GM19035 (cell line): ENCODE measurements around the gene POLR1A.

Experiments
- ATAC-seq: cut with Tn5 transposase; IDR thresholded peaks from one replicate; pipeline ENCODE4 v1.9.1; 2021; ENCODE audit not compliant: unreplicated experiment

POLR1A gene

GRCh38 chr2:86023366-86023712, 82.3 kb downstream of the POLR1A start:
- no peak for ATAC-seq

DNA sequence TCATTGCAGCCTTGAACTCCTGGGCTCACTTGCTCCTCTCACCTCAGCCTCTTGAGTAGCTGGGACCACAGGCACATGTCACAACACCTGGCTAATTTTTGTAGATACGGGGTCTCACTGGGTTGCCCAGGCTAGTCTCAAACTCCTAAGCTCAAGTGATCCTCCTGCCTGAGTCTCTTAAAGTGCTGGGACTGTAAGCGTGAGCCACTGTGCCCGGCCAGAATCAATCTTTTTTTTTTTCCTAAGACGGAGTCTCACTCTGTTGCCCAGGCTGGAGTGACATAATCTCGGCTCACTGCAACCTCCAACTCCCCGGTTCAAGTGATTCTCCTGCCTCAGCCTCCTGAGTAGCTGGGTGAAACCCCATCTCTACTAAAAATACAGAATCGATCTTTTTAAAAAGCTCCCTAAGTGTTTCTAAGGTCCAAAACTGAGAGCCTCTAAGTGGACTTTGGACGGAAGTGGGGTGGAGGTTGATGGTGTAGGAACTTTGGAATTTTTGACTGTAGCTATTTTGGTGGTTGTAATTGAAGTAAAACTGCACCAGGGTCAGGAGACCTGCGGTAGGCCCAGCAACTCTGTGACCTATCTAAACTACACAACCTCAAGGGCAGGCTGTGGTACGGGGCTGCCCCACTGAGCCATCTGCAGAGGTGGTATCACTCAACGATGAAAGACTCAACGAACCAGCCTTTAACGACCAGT, 82.9 kb downstream of the POLR1A start:
- no peak for ATAC-seq

DNA sequence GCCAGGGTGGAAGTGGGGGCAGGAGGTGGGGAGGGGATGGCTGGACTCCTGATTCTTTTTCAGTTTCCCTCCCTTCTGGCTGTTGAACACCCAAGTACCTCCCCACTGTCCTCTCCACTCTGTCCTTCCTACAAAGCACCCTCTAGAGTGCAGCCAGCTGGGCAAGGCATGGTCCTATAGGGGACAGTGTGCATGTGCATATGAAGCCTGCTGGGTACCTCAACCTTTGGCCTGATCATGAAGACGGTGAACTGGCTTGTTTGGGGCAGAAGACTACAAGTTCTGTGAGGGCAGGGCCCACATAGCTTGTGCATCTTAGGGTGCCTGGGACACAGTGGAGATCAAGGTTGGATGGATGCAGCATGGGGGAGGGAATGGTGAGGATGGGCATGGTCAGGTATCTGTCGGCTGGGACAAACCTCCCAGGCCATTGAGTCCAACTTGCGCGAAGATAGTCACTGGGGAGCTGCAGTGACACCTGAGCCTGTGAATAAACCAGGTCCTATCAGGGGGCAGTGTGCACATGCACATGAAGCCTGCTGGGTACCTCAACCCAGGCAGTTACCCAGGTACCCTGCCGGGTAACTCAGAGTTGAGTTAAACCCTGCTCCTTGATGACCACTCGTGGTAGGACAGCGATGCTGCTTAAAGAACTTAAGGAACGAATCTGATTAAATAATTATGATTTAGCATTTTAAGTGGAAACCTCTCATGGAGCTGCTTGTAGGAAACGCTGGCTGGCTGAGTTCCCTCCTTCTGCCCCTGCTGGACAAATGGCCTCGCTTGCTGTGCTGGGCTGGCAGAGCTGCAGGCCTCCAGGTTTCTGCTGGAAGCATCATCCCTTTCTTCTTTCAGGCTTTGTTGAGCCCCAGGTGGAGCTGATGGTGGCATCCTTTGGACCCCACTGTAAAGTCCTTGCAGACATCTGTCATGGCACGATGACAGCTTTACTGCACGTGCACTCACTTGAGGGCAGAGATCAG, 84.0 kb downstream of the POLR1A start:
- ATAC-seq: no peak

DNA sequence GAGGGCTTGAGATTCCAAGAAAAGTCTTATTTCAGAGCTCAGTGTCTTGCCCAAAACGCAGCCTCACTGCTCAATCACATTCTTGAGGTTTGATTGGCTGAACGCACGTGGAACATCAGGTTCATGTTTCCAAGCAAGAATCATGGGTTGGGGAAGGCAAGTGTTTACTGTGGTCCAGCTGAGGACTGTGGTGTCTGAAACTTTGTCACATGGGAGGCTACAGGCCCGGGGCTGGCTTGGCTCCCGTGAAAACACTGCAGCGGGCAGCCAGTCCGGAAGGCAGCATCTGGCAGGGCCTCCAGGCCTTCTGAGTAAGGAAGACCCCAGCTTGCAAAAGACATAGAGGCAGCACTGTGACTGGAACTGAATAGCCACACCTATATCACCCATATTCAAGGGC, 84.7 kb downstream of the POLR1A start:
- ATAC-seq: no peak

- no peak for ATAC-seq
These were observed 86.6 kb downstream of the POLR1A start for GRCh38 chr2:86019121-86019520.

DNA sequence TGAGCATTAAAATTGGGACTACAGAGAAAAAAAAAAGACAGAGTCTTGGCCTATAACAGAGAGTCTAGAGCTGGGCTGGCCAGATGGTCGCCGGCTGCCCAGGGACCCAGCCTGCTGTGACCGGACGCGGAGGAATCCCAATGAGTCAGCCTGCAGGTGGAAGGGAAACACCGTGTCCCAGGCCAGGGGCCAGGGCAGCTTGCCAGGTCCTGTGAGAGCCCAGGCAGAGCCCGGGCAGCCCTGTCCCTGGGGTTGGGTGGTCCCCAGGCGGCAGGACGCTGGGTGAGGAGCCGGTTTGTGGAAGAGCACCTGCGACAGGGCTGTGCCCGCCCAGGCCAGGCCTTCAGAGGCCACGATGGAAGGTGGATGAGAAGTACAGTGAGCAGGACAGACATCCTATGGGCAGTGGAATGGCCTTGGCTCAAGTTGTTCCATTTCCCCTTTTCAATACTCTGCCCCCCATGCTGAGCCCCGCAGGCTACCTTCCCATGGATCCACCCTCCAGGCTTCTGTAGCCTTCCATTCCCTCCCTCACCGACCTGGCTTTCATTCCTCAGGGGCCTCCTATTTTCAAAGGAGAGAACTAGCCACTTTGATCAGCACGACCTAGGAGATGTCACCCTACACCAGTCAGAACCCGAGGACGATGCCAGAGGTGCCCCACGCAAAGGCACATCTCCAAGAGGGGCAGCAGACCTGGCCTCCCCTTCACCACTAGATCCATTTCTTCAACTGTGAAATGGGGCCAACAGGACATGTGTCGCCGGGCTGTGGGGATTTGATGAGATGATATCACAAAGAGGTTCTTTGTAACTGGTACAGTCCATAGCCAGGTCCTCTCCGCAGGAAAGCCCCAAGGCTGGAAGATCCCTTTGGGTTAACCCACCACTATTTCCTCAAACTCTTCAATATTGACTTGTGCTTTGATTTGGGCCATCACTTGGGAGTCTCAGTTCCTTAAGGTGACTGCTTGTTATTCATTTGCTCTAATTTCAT, 87.5 kb downstream of the POLR1A start:
- ATAC-seq: no peak

GRCh38 chr2:86016581-86016980, 89.1 kb downstream of the POLR1A start:
- ATAC-seq: no peak

DNA sequence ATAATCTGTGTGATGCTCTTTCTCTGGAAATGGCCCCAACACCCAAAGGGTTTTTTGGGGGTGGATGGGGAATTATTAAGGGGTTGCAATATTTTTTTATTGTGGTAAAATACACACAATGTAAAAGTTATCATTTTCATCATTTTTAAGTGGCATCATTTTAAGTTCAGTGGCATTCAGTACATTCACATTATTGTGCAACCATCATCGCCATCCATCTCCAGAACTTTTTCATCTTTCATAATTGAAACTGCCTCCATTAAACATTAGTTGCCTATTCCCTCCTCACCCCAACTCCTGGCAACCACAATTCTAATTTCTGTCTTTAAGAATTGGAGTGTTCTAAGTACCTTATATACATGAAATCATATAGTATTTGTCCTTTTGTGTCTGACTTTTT, 90.0 kb downstream of the POLR1A start:
- no peak for ATAC-seq

- ATAC-seq: no peak
These were observed 90.7 kb downstream of the POLR1A start for GRCh38 chr2:86015006-86015405.

GRCh38 chr2:86014493-86014892, 91.2 kb downstream of the POLR1A start:
- no peak for ATAC-seq

DNA sequence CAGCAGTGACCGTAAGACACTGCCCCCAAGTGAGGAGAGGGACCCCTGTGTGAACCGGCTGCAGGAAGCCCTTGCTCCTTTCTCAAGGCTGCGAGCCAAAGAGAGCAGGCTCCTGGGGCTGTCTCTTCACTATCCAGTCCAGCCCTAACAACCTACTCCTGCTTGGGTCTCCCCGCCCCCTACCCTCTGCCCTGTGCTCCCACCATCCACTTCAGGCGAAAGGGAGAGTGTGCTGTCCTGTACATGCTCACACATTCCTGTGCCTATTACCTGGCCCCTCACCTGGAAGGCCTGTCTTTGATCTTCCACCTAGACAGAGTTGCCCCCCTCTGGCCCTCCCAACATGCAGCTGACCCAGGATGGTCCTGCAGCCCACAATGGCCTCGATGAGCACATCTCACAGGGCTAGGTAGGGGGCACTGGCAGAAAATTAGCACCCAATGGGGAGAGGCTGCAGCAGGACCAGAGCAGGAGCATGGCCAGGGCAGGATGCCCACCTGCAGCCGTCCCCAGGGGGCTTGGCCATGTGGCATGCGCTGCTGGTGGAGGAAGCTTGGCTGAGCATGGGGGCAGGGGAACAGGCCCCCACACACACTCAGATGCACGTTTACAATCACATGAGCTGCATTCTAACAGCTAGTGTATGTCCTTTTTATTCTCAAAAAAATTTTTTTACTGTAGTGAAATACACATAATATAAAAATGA, 93.5 kb downstream of the POLR1A start:
- no peak for ATAC-seq

DNA sequence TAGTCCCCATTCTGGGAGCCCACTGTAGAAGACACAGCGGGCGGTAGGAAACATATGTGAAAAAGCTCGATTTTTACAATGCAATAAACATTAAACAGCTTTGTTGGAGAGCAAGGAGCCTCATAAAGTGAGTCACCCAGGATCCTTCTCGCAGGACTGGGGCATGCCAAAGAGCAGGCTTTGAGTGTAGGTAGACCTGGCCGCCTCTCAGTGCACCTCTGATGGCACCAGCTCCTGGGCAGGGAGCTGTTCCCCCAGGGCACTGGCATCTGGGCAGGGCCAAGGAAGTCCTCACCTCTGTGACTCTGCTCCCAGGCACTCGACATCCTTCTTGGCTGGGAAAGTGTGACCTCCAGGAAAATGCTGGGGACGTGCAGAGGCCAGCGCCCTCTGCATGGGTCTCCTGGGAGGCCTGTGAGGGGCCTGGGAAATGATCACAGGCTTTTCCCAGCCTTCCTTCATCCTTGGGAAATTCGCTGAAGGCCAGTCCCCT, 94.2 kb downstream of the POLR1A start:
- ATAC-seq: no peak

DNA sequence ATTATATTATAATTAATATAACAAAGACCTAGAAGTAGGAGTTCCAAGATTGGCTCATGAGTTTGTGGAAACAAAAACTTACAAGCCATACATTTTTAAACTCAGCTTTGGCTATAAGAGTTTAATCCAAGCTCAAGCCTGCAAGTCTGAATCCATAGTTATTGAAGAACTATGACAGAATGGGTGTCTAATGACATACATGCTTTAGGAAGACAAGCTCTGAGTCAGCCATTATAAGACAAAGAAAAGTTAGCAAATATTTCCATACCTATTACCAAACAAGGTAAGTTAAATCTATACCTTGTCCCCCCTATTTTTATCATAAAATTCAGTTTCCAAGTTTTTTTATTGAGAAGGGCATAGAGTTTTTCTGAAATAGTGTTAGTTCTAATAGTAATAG, 95.6 kb downstream of the POLR1A start:
- no peak for ATAC-seq

DNA sequence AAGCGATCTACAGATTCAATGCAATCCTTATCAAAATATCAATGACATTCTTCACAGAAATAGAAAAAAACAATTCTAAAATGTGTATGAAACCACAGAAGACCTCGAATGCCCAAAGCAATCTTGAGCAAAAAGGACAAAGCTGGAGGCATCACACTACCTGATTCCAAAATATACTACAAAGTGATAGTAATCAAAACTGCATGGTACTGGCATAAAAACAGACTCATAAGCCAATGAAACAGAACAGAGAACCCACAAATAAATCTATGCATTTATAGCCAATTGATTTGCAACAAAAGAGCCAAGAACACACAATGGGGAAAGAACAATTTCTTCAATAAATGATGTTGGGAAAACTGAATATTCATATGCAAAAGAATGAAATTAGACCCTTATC, 99.2 kb downstream of the POLR1A start:
- ATAC-seq: no peak

GRCh38 chr2:86003967-86004366, 101.7 kb downstream of the POLR1A start:
- no peak for ATAC-seq

DNA sequence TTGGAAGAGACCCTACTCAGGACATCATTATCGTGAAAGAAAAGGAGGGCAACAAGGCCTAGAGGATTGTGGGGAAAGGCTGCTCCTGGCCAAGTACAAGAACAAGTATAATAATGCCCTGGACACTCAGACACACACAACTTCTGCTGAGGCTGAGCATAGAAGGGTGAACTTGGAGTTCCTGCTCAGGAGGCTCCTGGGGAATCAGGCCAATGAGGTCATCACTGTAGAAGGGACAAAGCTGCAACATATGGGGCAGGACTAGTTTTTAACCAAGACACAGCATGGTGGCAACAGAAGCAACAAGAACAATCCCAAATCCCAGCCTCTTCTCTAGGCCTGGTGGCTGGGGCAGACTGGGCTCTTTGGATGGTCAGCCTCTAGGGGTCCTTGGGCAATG, 102.6 kb downstream of the POLR1A start:
- no peak for ATAC-seq

DNA sequence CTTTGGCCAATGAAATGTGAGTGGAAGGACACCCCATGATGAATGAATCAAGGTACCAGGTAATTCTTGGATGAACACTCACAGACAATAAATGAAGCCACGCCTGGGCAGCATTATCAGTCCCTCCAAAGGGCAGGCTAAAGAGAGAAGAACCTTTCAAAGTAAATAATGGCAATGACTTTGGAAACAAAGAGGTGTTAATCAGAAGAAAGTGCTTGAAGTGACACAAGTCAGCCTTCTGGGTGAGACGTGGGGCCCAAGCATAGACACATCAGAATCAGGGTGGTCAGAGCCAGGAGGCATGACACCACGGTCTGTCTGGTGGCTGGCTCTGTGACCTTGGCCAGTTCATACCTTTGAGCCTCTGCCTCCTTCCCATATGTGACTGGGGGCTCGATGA, 103.3 kb downstream of the POLR1A start:
- no peak for ATAC-seq

DNA sequence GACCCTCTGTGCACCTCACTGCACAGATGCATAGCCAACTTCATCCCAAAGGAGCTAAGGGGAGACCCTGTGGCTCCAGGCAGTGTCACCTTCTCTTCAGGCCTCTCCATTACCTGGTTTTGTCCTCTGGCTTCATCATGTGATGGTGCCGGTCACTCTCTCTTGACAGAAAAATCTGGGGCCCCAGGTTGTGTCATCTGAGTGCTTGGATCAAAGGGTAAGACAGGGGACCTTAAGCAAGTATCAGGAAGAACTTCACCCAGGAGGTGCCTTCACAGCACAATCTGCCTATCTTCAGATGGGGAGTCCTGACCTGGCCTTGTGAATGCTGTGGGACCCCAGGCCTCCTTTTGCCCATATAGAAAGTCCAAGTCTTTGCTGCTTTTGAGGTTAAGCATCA, 104.4 kb downstream of the POLR1A start:
- ATAC-seq: no peak

DNA sequence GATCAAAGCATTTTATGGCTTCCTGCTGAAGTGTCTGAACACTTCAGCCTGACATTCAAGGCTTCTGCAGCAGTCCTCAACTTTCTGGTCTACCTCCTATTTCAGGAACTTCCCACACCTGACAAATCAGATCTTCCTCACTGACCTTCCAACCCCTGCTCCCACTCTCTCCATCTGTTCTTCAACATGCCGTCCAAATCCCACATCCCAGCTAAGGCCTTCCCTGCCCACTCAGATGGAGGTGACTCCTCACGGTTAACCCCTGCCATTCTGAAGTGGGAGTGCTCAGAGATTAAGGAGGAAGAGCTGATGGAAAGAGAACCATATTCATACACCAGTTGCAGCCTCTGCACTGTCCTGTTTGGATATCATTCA, 104.8 kb downstream of the POLR1A start:
- ATAC-seq: no peak

DNA sequence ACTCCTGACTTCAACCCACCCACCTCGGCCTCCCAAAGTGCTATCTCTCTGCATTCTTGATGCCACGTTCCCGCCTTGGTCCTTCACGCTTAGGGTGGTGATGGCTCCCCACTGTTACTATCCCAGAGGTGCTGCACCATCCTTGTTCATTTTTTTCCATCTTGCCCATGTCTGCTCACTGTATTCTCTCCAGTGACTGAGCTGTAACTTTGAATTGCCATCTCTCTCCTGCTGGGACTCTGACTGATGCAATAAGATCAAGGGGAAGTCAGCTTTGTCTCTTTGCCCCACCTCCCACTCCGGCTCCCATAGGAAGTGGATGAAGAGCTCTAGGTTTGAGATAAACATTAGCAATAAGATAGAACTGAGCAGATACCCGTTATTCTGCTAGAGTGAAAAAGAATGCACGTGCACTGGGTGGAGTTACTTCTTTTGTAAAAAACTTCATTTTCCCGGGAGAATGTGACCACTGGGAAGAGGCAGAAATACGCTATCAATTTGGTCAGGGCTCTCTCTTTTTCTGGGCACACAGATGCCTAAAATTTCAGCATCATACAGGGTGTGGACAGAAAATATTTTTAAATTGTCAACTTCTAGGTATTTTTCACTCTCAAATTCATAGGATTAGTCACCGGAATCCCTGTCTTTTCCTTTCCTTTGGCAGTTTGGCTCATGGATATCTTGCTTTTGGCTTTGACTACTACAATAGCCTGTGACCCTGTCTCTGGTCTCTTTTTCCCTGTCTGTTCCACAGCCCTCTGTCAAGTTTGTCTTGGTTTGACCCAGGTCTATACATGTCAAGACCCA, 105.4 kb downstream of the POLR1A start:
- ATAC-seq: no peak
